NCI-H2107 treated with DMSO at 0.1 percent for 48 hours (cell line): ENCODE measurements around the gene HNRNPF.
A peak's percentile ranks its signal among the peaks of the same experiment; 100 is the strongest.
"Not testable (repeated sequence)": the region's sequence is repeated elsewhere in the genome, so short reads cannot be mapped to it uniquely, and the experiment has no call there.

Experiments
- DNase-seq: peaks from one replicate; lab custom pipeline; 2025; ENCODE audit not compliant: unreplicated experiment; lab: John Stamatoyannopoulos, UW

Gene HNRNPF

DNA sequence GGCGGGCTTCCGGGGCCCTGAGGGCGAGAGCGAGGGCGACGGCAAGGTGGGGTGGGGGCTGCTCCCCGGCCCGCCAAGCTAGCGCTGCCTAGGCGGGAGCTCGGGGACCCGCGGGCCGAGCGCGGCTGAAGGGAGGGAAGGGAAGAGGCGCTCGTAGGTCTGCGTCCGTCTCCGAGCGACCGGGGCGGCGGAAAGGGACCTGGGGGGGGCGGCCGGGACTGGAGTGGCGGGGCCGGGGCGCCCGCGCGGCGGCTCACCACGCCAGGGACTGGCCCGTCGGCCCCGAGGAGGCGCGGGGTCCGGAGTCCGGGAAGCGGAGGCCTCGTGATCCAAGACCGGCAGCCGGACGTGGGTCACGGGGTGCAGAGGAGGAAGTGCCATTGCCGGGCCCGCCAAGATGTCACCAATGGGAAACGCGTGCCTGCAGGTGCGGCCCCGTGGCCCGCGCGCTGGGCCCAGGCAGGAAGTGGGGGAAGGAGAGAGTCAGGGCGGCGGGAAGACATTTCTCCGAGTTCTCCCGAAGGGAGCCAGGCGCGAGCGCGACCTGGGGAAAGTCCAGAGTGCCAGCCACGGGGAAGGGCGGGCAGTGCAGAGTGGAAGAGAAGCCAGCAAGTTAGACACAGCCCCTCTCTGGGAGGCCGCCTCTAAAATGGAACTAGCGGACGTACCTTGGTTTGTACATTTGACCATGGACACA is 11.9 kb downstream of the HNRNPF start:
- DNase-seq: peak; percentile 45

DNA sequence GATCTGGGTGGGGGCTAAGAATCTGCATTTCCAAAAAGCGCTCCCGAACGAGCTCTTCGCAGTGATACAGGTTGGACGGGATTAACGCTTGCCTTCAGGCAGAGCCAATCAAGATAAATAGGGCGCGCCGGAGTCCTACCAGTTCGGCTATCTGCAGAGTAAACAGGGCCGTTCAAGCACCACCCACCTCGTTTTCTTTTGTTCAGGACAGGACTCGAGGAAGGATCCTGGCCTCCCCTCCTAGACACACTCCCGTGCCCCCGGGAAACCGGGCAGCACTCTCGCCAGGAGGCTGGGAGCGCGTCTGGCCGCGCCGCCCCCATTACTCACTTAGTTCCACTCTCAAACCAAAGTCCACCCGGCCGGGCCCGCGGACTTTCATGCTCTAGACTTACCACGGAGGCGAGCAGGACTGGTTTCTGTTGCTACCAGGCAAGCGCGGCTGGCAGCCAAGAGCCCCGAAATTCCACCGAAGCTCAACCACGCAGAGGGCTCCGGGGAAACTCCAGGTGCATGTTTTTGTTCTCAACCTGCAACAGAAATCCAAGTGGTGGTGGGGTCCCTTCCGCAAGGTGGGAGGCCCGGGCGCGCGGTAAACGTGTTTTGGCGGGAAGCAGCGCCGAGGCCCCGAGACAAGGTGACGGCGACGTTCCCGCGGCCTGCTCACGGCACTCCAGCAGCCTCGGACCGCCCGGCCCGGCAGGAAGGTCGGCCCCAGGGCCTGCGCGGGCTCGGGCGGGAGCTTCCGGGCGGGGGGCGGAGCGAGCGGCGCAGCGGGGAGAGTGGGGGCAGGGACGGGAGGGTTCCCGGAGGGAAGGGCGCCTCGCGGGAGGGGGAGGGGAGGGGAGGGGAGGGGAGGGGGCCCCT is 12.7 kb downstream of the HNRNPF start:
- peak; percentile 24 for DNase-seq

DNA sequence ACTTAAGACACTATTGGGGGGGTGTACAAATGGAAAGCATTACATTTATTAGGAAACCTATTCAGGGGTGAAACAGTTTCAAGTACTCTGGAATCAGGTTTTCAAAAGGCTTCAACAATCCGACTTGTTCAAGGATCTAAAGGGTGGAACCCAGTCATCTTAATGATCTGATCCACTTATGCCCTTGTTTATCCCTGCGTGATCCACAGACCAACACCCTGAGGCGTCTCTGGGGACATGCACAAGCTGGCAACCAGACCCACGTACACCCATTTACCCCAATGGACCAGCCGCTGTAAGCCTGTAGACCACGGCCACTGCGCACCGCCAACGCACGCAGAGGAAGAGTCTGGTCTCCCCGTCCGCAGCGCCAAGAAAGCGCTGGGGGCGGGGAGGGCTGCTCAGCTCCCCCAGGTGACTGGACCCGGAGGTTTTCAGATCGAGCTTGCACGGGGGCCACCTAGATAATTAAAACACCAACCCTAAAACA is 13.4 kb downstream of the HNRNPF start:
- DNase-seq: peak; percentile 20

DNA sequence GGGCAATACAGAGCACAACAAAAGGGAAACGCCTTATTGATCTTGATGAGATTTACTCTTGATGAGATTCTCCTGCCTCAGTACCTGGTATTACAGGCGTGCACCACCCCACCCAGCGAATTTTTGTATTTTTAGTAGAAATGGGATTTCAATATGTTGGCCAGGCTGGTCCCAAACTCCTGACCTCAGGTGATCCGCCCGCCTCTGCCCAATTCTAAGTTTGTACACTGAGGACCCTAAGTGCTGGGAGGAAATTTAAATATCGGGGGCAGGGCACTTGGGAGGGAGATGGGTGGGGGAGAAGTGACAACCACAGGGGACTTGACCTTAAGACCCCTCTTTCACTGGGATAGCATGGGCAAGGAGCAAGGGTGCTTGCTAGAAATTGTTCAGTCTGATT is 14.1 kb downstream of the HNRNPF start:
- DNase-seq: no peak

DNA sequence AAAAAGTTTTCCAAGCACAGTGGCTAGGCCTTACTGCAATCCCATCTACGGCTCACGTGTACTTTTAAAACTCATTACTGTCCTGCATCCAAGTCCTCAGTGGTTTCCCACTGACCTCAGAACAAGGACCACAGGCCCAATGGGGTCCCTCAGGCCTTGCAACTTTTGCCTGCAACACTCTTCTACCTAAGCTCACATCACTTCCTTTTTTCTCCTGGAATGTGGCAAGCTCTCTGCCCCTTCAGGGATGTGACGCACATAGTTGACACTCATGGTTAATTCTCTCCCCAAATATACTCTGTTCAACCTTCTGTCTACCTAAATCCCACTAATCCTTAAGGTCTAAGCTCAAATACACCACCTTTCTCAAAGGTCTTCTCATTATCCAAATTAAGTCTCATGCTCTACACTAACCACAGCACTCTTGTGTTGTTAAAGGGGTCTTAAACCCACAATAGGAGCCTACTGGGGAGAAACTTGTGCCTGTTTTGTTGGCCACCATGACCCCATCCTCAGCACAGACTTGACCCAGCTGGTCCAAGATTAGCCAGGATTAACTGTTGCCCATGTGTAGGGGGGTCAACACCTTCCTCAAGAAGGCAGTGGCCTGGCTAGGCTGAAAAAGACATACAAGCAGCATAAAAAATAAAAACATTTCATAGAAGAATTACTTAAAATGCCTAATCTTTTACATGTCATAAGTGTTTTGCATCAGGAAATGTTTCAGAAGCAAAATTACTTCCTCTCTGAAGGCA is 15.2 kb downstream of the HNRNPF start:
- no peak for DNase-seq

DNA sequence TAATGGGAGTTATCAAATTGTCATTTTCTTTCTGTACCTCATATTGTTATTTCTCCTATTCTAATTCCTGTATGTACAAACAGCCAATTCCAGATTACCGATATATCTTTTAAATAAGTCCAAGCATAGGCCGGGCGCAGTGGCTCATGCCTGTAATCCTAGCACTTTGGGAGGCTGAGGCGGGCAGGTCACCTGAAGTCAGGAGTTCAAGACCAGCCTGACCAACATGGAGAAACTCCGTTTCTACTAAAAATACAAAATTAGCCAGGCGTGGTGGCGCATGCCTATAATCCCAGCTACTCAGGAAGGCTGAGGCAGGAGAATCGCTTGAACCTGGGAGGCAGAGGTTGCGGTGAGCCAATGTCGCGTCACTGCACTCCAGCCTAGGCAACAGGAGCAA is 15.8 kb downstream of the HNRNPF start:
- DNase-seq: not testable (repeated sequence)

DNA sequence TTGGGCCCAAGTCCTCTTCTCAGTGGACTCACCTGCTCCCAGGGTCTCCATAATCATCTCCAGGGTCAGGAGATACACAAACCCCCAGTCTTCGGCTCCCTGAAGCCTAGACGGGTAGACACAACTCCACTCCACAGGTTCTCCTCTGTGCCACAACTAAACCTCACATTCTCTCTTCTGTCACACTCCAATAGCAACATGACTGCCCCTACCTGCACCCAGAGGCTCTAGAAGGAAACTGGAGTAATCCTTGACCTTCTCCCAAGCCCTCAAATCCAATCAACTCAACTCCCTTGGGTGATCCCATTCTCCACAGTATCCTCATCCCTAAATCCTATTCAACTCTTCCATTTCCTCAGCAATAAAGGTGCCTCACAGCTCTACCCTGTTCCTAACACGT is 16.2 kb downstream of the HNRNPF start:
- DNase-seq: no peak

DNA sequence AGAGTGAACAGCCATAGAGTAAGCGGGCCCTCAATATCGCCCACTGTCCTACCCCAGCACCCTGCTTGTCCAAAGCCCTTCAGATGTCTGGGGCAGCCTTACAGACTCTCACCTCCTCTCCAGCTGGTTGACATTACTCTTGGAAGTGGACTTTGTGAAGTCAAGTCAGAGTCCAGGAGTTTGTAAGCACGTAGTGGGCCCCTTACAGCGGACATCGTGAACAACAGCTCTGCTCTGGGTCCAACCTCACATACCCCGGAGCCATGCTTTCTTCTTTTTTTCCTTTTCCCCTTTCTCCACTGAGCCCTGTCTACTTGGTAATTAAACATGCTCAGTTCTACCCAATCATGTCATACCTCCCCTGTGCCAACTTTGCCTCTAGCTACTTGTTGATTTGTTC is 17.5 kb downstream of the HNRNPF start:
- DNase-seq: no peak

DNA sequence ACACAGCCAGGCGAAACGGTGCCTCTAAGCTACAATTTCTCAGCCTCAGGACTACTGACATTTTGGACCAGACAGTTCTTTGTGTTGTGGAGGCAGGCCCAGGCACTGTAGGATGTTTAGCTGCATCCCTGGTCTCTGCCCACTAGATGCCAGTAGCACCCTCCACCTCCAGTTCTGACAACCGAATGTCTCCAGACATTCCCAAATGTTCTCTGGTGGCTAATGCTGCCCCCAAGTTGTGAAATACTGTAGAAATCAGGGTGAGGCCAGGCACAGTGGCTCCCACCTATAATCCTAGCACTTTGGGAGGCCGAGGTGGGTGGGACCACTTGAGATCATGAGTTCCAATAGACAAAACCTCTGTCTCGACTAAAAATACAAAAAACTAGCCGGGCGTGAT is 18.2 kb downstream of the HNRNPF start:
- DNase-seq: no peak

DNA sequence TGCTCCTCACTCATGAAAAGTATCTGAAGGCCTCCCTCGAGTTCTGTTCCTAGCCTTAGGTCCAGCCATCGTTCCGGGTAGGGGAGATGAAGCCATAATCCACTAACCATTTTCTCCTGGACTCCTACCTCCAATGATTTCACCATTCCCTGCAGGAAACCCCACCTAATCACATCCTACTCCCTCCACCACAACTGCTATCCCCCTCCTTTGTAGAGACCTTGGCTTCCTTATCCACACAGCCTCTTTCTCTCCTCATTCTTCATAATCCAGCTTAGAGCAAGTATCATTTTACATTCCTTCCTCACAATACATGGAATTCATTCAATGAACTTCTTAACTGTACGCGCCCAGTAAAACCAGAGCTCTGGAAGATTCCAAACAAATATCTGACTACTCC is 18.7 kb downstream of the HNRNPF start:
- no peak for DNase-seq

DNA sequence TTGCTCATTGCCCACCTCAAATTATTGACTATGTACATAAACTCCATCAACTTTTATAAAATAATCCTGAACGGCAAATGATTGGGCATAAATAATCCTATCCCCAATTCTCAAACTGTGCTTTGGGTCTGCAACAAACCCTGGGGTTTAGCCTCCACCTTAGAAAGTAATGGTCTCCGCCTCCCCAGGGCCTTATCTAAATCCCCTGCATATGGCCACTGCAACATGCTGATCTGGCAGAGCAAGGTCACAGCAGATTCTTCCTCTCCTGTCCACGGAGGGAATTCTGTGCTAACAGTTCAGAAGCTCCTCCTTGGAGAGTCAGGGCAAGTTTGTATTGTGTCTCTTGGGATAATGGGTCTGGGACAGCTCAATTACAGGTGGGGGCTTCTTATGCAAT is 19.1 kb downstream of the HNRNPF start:
- no peak for DNase-seq

DNA sequence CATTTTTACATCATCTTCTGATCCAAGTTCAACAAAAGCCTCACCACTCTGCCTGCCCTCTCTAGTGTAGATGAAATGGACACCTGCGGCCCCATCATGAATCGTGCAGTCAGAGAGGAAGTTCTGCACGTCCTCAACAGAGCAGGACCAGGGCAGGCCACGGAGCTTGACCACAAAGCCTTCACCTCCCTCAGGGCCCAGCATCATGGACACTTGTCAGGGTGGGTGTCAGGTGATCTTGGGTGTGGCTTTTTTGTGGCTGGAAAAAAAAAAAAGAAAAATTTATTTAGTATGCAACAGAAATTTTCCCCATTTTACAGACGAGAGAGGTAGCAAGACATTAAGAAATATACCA is 21.3 kb downstream of the HNRNPF start:
- DNase-seq: no peak

DNA sequence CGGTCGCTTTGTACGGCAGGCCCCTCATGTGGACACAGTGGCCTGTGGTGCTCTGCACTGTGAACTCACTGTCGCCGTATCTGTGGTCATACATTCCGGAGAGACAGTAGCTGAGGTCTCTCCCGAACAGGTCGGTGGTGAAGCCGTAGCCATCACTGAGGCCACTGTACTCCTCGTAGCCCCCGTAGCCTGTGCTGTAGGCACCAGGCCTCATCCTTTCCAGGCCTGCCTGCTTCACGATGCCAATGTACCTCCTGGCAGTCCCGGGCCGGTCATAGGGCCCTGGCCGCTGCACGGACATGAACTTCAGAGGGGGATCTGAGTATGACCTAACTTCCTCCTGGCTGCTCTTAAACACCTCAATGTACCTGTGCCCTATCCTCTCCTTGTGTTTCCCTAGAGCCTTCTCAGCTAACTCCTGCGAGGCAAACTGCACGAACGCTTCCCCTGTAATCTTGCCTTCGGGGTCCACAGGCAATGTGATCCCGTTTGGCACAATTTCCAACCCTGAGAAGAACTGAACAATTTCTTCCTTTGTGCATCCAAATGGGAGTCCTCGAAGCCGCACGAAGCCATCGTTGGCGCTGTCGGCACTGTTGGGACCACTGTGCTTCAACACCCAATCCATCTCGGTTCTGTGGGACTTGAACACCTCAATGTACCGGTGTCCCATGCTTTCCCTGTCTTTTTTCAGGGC is 21.9 kb downstream of the HNRNPF start:
- no peak for DNase-seq

DNA sequence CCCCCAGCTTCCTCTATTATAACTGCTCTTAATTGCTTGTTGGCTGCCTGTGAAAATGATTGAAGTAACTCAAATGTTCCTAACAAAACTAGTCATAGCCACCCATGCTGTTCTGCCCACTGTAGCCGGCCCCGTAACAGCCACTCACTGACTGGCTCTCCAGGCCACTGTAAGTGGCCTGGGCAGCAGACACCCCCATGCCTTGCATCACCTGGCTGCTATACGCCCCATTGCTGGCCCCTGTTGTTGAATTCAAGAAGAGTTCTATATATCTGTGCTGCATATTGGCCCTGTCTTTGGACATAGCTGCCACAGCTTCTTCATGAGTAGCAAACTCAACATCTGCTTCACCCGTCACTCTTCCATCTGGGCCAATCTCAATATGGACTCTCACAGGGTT is 22.4 kb downstream of the HNRNPF start:
- DNase-seq: no peak

DNA sequence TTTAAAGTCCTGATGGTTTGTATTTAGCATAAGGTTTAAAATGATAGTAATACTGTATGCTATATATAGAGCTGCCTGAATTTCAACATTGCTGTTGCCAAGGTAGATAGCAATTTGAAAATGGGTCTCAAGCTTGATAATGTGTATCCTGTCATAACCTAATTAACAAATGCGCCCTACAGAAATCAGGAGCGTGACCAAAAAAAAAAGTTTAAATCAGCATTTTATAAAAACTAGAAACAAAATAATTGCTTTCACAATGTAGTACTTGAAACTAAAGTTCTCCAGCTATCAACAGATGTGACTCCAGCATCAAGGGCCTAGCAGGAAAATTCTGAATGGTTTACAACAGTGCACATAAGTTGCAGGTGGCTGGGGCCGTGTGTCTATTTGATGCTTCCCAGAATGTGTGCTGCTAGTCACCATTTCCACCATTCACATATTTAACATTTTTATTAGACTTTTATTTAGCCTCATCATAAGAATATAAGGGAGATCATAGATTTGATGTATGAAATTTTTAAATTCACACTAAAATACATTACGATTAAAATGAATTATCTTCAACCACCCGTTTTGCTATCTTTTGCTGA is 23.5 kb downstream of the HNRNPF start:
- no peak for DNase-seq

DNA sequence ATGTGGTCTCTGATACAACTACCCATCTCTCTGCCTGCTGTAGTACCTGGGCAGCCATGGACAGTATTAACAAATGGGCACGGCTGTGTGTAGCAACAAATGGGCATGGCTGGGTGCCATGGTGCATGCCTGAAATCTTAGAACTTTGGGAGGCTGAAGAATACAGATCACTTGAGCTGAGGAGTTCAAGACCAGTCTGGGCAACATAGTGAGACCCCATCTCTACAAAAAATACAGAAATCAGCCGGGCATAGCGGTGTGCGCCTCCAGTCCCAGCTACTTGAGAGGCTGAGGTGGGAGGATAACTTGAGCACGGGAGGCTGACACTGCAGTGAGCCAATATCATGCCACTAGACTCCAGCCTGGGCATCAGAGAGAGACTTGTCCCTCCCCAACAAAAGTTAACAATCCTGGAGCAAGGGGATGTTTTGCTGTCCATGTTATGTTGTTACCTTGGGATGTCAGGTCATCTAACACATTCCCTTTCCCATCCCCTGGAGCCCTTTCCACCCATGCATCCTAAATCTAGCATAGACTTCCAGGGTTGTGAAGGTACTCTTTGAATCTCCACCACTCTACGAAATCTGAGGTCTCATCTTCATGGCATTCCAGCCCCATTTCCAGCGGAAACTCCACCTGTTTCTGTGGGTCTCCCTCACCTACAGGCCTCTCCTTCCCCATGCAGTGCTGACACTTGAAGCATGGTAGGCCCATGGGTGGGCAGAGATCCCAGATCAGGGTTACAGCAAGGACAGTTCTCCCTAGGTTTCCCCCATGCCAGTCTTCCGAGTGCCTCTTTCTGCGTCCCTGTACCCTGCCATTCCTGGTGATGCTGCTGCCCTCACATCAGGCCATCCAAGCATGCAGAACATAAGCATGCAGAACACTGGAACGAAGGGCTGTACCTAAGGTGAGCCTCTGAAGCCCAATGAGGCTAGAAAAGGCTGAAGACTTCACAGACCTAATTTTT is 24.4 kb downstream of the HNRNPF start:
- no peak for DNase-seq

DNA sequence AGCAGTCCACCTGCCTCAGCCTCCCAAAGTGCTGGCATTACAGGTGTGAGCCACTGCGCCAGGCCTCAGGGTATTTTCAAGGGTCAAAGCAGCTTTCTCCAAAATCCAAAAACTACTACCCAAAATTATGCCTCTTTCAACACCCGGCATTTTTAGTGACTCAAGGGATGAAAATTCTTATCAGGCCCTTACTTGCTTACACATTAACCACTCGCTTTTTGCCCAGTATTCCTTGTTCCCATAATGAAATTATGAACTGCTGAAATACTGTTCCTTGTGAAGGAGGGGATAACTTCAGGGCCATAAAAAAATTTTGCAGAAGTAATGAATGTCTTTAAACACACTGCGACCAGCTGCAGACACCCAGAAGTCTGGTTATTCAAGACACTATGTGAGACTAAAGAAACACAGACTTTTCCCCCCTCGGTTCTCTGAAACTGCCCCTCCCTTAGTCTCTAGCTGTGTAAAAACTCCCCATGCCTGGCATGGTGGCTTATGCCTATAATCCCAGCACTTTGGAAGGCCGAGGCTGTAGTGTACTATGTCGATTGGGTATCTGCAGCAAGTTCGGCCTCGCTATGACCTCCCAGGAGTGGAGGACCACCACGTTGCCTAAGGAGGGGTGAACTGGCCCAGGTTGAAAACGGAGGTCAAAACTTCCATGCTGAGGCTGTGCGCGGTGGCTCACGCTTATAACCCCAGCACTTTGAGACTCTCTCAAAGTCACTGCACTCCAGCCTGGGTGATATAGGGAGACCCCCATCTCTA is 25.6 kb downstream of the HNRNPF start:
- no peak for DNase-seq

DNA sequence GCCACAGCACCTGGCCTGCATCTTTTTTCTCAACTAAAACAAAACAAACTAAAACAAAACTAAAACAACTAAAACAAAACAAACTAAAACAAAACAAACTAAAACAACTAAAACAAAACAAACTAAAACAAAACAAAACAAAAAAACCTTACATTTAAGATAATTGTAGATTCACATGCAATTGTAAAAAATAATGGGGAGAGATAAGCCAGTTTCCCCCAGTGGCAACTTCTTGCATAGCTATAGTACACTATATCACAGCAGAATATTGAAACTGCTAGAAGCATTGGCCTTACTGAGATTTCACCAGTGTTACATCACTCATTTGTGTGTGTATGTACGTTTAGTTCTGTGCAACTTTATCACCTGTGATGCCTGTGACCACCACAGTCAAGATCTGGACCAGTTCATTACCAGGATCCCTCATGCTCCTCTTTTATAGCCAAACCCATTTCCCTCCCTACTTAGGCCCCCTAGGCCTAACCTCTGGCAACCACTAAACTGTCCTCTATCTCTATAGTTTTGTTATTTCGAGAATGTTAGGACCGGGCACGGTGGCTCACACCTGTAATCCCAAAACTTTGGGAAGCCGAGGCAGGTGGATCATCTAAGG is 28.3 kb downstream of the HNRNPF start:
- DNase-seq: peak; percentile 18
